ENCODE measurements around the gene HDLBP. TPM values are rescaled to one million over a fixed set of nuclear protein-coding genes. Genes with fewer than 3 reads are reported as not detected.

HDLBP gene
- polyA plus RNA-seq, 1 experiment, result 707 TPM

DNA sequence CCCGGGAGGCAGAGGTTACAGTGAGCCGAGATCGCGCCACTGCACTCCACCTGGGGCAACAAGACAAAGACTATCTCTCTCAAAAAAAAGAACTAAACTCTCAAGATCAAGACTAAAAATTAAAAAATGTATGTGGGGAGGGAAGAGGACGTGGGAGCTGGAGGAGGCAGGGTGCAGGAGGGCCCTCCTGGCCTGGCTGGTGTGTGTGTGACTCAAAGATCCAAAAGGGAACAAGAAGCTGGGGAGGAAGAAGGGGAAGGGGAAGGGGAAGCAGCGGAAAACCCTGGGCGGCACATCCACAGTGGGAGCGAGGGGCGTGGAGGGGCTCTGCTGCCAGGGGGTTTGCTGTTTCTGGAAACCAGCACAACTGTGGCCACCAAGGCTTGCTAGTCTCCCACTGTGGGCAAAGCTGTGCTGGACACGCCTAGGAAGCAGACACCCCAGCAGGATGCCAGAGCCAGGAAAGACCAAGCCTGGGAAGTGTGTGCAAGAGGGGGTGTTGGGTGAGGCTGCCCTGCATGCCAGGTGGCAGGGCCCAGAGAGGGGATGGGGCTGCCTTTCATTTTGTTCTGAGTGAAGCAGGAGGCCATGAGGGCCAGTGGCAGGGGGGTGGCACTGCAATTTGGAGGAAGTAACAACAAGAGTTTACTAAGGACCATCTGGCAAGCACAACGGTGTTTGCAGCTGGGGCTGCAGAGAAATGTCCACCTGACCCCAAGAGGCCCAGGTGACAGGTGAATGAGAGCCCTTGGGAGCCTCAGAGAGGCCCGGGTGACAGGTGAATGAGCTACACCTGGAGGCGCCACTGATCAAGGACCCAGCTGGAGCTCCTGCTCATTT lies 82.5 kb downstream of the HDLBP start:
- Histone ChIP-seq H3K27ac (ENCODE audit: low read depth, low read length) (no peak overlapping the region), H3K27me3 (ENCODE audit: control insufficient read depth, insufficient read depth, low read length) (no peaks in the 10 kb centered on the region), H3K9me3 (ENCODE audit: control insufficient read depth, insufficient read depth, low read length) (no peaks in the 10 kb centered on the region), H3K4me3 (ENCODE audit: low read depth, low read length) (no peak overlapping the region)
- no peak for DNase-seq (ENCODE audit: low read depth, low spot score)
- TF ChIP-seq, protein P1, sequence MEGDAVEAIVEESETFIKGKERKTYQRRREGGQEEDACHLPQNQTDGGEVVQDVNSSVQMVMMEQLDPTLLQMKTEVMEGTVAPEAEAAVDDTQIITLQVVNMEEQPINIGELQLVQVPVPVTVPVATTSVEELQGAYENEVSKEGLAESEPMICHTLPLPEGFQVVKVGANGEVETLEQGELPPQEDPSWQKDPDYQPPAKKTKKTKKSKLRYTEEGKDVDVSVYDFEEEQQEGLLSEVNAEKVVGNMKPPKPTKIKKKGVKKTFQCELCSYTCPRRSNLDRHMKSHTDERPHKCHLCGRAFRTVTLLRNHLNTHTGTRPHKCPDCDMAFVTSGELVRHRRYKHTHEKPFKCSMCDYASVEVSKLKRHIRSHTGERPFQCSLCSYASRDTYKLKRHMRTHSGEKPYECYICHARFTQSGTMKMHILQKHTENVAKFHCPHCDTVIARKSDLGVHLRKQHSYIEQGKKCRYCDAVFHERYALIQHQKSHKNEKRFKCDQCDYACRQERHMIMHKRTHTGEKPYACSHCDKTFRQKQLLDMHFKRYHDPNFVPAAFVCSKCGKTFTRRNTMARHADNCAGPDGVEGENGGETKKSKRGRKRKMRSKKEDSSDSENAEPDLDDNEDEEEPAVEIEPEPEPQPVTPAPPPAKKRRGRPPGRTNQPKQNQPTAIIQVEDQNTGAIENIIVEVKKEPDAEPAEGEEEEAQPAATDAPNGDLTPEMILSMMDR (IDR thresholded peaks at IDR 0.05; ENCODE audit: low read depth, low read length), result no peak
- ChIA-PET POLR2A (interaction anchor here (0.6 to 1.5 kb wide), 2 partner anchors 9 kb away, joined by 3 to 6 read pairs; no protein-coding TSS in a partner anchor), CTCF (interaction anchor here (0.5 kb wide), 1 partner anchor 410 kb away, joined by 3 read pairs; no protein-coding TSS in a partner anchor)

DNA sequence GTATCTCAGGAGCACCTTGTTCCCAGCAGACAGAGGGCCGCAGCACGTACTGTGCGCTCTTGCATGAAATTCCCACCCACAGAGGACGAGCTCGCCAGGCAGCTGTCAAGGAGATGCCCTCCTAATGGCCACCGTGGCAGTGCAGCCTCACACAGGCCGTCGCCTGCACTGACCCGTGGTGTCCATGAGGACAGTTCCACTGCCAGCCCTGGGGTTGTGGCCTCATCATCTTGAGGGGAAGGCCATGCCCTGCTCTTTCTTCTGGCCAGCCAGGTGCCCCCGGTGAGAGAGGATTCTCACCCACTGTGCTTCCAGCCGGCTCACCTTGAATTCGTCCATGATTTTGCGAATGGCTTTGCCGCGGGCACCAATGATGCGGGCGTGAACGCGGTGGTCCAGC lies 85.0 kb downstream of the HDLBP start:
- ChIA-PET CTCF (no interaction called here), POLR2A (no interaction called here)
- no peak for DNase-seq (ENCODE audit: low read depth, low spot score)
- H3K9me3 ChIP-seq (ENCODE audit: control insufficient read depth, insufficient read depth, low read length), result no peaks in the 10 kb centered on the region; the same call in 1 of the 2 replicates
- TF ChIP-seq, protein P1 (IDR thresholded peaks at IDR 0.05; ENCODE audit: low read depth, low read length), result no peak
- no peak overlapping the region for H3K27ac ChIP-seq (ENCODE audit: low read depth, low read length)
- no peak overlapping the region for H3K4me3 ChIP-seq (ENCODE audit: low read depth, low read length)
- H3K27me3 ChIP-seq (ENCODE audit: control insufficient read depth, insufficient read depth, low read length), result no peaks in the 10 kb centered on the region

DNA sequence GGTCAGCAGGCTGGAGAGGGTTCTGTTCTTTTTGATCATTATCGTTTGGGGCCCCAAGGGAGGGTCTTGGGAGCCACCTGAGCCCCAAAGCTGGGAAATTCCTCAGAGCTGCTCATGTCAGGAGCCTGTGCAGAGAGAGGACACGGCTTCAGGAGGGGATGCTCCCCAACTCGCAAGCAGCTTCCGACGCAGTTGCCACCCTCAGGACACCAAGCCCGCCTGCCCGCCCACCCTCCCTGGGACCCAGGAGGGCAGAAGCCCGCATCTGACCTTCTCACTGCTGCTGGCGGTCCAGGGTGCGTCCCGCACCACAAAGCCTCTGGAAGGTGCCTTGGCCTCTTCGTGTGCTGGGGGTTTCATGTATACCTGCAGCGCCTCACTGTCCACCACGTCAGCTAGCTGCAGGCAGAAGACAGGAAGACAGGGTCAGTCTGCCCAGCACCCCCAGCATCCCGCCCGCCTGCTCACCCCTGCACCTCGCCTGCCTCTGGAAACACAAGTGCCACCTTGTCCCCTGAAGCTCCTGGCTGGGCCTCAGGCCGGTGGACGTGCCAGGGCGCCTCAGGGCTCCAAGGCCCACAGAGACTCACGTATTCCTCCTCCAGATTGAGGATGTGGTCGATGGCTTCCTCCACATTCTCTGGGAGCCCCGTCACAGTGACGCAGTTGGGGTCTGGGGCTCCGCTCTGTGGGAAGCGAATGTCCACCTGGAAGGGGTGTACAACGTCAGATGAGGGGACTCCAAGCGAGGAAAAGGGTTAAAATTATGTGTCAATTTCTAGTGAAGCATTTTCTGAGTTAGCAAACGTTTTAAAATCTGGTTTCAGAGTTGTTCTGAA lies 85.7 kb downstream of the HDLBP start:
- Histone ChIP-seq H3K4me3 (ENCODE audit: low read depth, low read length) (no peak overlapping the region), H3K27me3 (ENCODE audit: control insufficient read depth, insufficient read depth, low read length) (no peaks in the 10 kb centered on the region), H3K27ac (ENCODE audit: low read depth, low read length) (no peak overlapping the region), H3K9me3 (ENCODE audit: control insufficient read depth, insufficient read depth, low read length) (no peaks in the 10 kb centered on the region; the same call in 1 of the 2 replicates)
- POLR2A ChIA-PET, result no interaction called here
- no peak for DNase-seq (ENCODE audit: low read depth, low spot score)
- TF ChIP-seq, protein P1 (IDR thresholded peaks at IDR 0.05; ENCODE audit: low read depth, low read length), result no peak
- CTCF ChIA-PET, result interaction anchor here (0.8 kb wide), 1 partner anchor 378 kb away, joined by 3 read pairs; no protein-coding TSS in a partner anchor

DNA sequence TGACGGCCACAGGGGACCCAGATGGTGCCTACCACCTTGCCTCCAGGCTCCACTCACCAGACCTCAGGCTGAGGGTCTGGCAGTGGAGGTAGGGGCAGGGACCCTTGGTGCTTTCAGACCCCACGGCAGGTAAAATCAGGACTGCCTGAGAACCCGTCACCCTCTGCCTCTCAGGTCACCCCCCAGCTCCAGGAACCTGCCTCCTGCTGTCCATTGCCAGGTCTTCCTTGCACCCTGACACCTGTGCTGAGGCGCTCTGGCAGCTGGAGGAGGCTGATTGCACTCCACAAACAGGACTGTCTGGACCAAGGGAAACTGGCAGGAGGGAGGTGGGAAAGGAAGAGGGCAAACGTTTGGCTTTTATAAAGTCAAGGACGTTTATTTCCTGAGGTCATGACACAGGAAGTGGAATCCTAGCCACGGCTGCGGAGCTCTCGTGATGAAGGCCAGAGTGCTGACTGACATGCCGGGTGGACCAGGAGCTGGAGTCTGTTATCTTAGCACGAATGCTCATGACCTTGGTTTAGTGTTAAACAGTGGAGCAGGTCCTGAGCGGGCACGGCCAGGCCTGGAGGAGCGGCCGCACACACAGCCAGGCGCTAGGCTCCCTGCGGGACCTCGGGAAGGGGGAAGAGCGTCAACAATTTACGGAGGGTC lies 86.5 kb downstream of the HDLBP start:
- Histone ChIP-seq H3K27ac (ENCODE audit: low read depth, low read length) (no peak overlapping the region), H3K4me3 (ENCODE audit: low read depth, low read length) (no peak overlapping the region), H3K27me3 (ENCODE audit: control insufficient read depth, insufficient read depth, low read length) (no peaks in the 10 kb centered on the region), H3K9me3 (ENCODE audit: control insufficient read depth, insufficient read depth, low read length) (no peaks in the 10 kb centered on the region; the same call in 1 of the 2 replicates)
- ChIA-PET CTCF (interaction anchor here (0.8 kb wide), 1 partner anchor 377 kb away, joined by 3 read pairs; no protein-coding TSS in a partner anchor), POLR2A (no interaction called here)
- TF ChIP-seq, protein P1 (IDR thresholded peaks at IDR 0.05; ENCODE audit: low read depth, low read length), result no peak
- no peak for DNase-seq (ENCODE audit: low read depth, low spot score)

All from AG04450 (cell line).